ENCODE measurements around the gene ZNF69.

Gene ZNF69

DNA sequence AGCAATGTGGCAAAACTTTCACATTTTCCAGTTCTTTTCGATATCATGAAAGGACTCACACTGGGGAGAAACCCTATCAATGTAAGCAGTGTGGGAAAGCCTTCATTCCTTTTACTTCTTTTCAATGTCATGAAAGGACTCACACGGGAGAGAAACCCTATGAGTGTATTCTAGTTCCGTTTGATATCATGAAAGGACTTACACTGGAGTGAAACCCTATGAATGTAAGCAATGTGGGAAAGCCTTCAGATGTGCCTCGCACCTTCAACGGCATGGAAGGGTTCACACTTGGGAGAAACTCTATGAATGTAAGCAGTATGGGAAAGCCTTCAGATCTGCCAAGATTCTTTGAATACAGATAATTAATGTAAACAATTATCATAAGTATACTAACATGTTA is 62.7 kb downstream of the ZNF69 start:
- TF ChIP-seq, protein P1, sequence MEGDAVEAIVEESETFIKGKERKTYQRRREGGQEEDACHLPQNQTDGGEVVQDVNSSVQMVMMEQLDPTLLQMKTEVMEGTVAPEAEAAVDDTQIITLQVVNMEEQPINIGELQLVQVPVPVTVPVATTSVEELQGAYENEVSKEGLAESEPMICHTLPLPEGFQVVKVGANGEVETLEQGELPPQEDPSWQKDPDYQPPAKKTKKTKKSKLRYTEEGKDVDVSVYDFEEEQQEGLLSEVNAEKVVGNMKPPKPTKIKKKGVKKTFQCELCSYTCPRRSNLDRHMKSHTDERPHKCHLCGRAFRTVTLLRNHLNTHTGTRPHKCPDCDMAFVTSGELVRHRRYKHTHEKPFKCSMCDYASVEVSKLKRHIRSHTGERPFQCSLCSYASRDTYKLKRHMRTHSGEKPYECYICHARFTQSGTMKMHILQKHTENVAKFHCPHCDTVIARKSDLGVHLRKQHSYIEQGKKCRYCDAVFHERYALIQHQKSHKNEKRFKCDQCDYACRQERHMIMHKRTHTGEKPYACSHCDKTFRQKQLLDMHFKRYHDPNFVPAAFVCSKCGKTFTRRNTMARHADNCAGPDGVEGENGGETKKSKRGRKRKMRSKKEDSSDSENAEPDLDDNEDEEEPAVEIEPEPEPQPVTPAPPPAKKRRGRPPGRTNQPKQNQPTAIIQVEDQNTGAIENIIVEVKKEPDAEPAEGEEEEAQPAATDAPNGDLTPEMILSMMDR (IDR thresholded peaks at IDR 0.05; ENCODE audit: low read length), result no peak
- no peak for TF ChIP-seq EZH2phosphoT487 (IDR thresholded peaks at IDR 0.05; ENCODE audit: low read length)
- no peak for TF ChIP-seq EZH2 (optimal IDR thresholded peaks at IDR 0.05; ENCODE audit: low read depth, low read length)
- H3K27ac ChIP-seq (ENCODE audit: low read length), result no peak overlapping the region
- no peak overlapping the region for H3K4me3 ChIP-seq (ENCODE audit: low read length)
- no peaks in the 10 kb centered on the region for H3K4me1 ChIP-seq (ENCODE audit: low read length)
- DNase-seq, result no peak
- 0 out of 2 replicates have a peak, but pooled peaks cover 5% of the 10 kb centered on the region for H3K79me2 ChIP-seq (ENCODE audit: low read length)
- H3F3A ChIP-seq (ENCODE audit: insufficient read depth, low read length), result 0 out of 2 replicates have a peak, but pooled peaks cover 4% of the 10 kb centered on the region
- H4K20me1 ChIP-seq (ENCODE audit: insufficient read depth, low read length), result no peaks in the 10 kb centered on the region
- peaks cover 7% of the 10 kb centered on the region; the same call in 1 of the 2 replicates for H3K9me3 ChIP-seq (replicated peaks; ENCODE audit: insufficient read depth, low read length)
- no peaks in the 10 kb centered on the region for H3K27me3 ChIP-seq (replicated peaks; ENCODE audit: insufficient read depth, low read length)
- H3K36me3 ChIP-seq (replicated peaks; ENCODE audit: insufficient read depth, low read length), result peaks cover 38% of the 10 kb centered on the region
- no peak overlapping the region for H3K4me2 ChIP-seq (ENCODE audit: low read depth, low read length)
- H3K9me2 ChIP-seq (replicated peaks; ENCODE audit: insufficient read depth, low read length), result no peaks in the 10 kb centered on the region
- no peak overlapping the region for H2AFZ ChIP-seq (ENCODE audit: low read length)
- H3K9ac ChIP-seq (ENCODE audit: low read length), result no peak overlapping the region
